Stimulated activated CD4-positive, alpha-beta T cell treated with anti-CD3 and anti-CD28 coated beads, Interleukin-1b, Interleukin-23, amount 100 ng/mL, for 48 hours (primary cell): Measurements from ENCODE around the gene METTL23.

Source experiments
- DNase-seq: peaks from one replicate; pipeline ENCODE4 v3.0.0-alpha.2; 2020

METTL23 gene

GRCh38 chr17:76775021-76775600, 48.5 kb downstream of the METTL23 start:
- DNase-seq, result no peak

- DNase-seq, result no peak
Measured at GRCh38 chr17:76781056-76781982, 54.7 kb downstream of the METTL23 start.

DNA sequence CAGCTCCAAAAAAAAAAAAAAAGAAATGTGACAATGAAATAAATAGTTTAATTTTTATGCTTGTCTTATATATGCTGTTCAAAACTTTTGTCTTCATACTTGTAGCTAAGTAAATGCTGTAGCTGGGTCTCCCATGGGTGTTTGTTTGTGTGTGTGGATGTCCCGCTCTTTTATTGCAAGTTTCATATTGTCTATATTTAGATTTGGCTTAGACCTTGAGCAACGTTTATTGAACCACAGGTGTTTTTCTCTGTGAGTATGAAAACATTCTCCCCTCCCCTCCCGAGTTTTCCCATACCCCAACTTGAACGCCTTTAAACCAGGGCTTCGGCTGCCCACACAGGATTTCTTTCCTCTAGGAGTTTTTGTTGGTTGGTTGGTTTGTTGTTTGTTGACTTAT, 56.5 kb downstream of the METTL23 start:
- no peak for DNase-seq
